ENCODE results near the gene ABCA8.

DNA sequence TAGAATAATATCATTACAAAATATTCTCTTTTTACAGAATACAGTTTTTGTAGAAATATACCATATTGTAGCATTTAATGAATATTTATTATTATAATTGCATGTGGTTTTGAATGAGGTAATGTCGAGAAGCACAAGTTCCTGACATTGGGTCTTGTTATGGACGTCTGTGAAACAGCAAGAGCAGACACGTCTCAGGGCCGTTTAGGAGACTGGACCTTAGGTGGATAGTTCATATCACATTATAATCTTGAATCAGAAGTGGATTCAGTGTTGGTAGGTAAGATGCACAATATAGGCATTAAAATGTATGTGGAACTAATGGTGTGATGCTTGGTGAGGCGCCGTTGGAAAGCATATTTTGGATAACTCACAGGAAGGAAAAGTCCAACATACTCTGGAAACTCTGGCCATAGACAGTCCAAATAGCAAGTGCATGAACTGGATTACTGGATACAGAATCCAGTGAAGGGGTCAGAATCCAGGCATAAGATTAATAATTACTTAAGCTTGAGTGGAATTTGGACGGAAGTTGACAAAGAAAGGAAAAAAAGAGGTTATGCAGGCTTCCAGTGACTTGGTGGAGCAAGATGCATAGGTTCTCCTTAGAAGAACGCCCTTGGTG is 17.2 kb downstream of the ABCA8 start:
- TF ChIP-seq, protein P1, sequence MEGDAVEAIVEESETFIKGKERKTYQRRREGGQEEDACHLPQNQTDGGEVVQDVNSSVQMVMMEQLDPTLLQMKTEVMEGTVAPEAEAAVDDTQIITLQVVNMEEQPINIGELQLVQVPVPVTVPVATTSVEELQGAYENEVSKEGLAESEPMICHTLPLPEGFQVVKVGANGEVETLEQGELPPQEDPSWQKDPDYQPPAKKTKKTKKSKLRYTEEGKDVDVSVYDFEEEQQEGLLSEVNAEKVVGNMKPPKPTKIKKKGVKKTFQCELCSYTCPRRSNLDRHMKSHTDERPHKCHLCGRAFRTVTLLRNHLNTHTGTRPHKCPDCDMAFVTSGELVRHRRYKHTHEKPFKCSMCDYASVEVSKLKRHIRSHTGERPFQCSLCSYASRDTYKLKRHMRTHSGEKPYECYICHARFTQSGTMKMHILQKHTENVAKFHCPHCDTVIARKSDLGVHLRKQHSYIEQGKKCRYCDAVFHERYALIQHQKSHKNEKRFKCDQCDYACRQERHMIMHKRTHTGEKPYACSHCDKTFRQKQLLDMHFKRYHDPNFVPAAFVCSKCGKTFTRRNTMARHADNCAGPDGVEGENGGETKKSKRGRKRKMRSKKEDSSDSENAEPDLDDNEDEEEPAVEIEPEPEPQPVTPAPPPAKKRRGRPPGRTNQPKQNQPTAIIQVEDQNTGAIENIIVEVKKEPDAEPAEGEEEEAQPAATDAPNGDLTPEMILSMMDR (conservative IDR thresholded peaks at IDR 0.05; ENCODE audit: low read depth in 2 of 2) = no peak
- TF ChIP-seq POLR2AphosphoS5 (IDR thresholded peaks at IDR 0.05; ENCODE audit: low read depth) (no peak), EZH2phosphoT487 (IDR thresholded peaks at IDR 0.05; ENCODE audit: unreplicated experiment) (no peak), NANOG (IDR thresholded peaks at IDR 0.05; ENCODE audit: borderline replicate concordance) (no peak), ZNF331 (CRISPR knock-in tag; IDR thresholded peaks at IDR 0.05; ENCODE audit: low read depth) (no peak)
- TF ChIP-seq, protein P2, sequence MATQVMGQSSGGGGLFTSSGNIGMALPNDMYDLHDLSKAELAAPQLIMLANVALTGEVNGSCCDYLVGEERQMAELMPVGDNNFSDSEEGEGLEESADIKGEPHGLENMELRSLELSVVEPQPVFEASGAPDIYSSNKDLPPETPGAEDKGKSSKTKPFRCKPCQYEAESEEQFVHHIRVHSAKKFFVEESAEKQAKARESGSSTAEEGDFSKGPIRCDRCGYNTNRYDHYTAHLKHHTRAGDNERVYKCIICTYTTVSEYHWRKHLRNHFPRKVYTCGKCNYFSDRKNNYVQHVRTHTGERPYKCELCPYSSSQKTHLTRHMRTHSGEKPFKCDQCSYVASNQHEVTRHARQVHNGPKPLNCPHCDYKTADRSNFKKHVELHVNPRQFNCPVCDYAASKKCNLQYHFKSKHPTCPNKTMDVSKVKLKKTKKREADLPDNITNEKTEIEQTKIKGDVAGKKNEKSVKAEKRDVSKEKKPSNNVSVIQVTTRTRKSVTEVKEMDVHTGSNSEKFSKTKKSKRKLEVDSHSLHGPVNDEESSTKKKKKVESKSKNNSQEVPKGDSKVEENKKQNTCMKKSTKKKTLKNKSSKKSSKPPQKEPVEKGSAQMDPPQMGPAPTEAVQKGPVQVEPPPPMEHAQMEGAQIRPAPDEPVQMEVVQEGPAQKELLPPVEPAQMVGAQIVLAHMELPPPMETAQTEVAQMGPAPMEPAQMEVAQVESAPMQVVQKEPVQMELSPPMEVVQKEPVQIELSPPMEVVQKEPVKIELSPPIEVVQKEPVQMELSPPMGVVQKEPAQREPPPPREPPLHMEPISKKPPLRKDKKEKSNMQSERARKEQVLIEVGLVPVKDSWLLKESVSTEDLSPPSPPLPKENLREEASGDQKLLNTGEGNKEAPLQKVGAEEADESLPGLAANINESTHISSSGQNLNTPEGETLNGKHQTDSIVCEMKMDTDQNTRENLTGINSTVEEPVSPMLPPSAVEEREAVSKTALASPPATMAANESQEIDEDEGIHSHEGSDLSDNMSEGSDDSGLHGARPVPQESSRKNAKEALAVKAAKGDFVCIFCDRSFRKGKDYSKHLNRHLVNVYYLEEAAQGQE (IDR thresholded peaks at IDR 0.05; ENCODE audit: unreplicated experiment) = no peak

All from GM23338 (cell line).